SKM-1 (cell line): ENCODE measurements around the gene CD180.

ENCODE experiments used
- DNase-seq: peaks from one replicate; lab custom pipeline; 2025; ENCODE audit not compliant: unreplicated experiment; lab: John Stamatoyannopoulos, UW

CD180 gene

DNA sequence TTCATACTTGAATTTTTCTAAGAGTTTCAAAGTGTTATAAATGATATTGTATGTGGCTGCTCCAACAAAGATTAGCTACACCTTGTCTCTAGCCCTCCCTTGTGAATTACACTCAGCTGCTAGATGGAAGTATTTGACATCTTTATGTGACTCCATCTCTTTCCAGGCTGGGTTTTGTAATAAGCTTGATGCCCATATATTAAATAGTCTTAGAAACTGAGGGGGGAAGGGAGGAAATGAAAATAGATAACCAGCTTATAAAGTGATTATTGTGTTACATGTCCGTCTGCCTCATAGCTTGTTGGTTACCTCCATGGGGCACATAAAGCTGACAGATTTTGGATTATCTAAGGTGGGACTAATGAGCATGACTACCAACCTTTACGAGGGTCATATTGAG lies 63.4 kb downstream of the CD180 start:
- no peak for DNase-seq

DNA sequence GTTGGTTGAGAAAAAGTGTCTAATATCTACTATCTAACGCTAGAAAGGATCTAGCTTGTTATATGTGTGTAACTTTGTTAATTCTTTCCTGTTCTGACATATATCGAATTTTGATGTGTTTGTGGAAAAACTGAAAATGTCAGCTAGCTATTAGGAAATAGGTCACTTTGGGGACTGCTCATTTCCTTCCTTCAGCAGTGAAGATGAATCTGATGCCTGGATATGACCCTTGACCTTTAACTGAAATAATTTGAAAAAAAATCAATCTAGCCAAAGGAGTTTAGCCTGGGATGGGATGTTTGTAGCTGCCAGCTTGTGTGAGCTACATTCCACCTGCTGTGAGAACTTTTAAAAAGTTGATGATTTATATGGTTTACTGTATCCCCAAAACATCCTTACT lies 66.8 kb downstream of the CD180 start:
- no peak for DNase-seq
